Sigmoid colon (tissue), 7 donors: ENCODE results near the gene PEX10. TPM values are rescaled to one million over a fixed set of nuclear protein-coding genes. Genes with fewer than 3 reads are reported as not detected.

ENCODE experiments used
- DNase-seq: peaks from one replicate; pipeline ENCODE4 v3.0.0-alpha.2; 2019
- H3K27ac ChIP-seq, 4 donors: fragments of 200-600 bp; sonication (generic); one replicate each; pipeline ENCODE4 v1.5.1; 2016 to 2019; ENCODE audit warnings: mild to moderate bottlenecking in 1 of 4
- H3K27me3 ChIP-seq, 3 donors: fragments of 200-600 bp; sonication (generic); one replicate each; pipeline ENCODE4 v1.5.1; 2019; ENCODE audit warnings: mild to moderate bottlenecking in 1 of 3
- H3K36me3 ChIP-seq, 4 donors: fragments of 200-600 bp; sonication (generic); one replicate each; pipeline ENCODE4 v1.5.1; 2016 to 2019
- H3K4me1 ChIP-seq, 4 donors: fragments of 200-600 bp; sonication (generic); one replicate each; pipeline ENCODE4 v1.5.1; 2017 to 2019
- H3K4me3 ChIP-seq, 4 donors: fragments of 200-600 bp; sonication (generic); one replicate each; pipeline ENCODE4 v1.5.1; 2017 to 2019; ENCODE audit warnings: mild to moderate bottlenecking in 2 of 4, moderate library complexity in 1 of 4
- H3K9me3 ChIP-seq, 4 donors: fragments of 200-600 bp in 3 of 4; sonication (generic) in 3 of 4; one replicate each; pipeline versions ENCODE4 v1.5.1 to v1.6.1; 2013 to 2019
- CTCF ChIP-seq, 4 experiments: fragments of 450-650 bp in 3 of 4; fragments of 200-600 bp in 1 of 4; IDR thresholded peaks; one replicate each; pipeline ENCODE4 v1.5.1; 2016 to 2019; ENCODE audit warnings: antibody characterized with exemption in 4 of 4, mild to moderate bottlenecking in 3 of 4, moderate library complexity in 2 of 4
- EP300 ChIP-seq, 4 donors: sonication (generic); formaldehyde crosslinking; IDR thresholded peaks; one replicate each; pipeline ENCODE4 v1.6.1; 2017; ENCODE audit warnings: antibody characterized with exemption in 4 of 4
- POLR2A ChIP-seq, 2 donors: fragments of 450-650 bp; IDR thresholded peaks; one replicate each; pipeline ENCODE4 v1.6.1; 2016; ENCODE audit warnings: antibody characterized with exemption in 2 of 2, mild to moderate bottlenecking in 2 of 2, moderate library complexity in 2 of 2
- POLR2AphosphoS5 ChIP-seq, 4 donors: sonication (generic); formaldehyde crosslinking; IDR thresholded peaks; one replicate each; pipeline ENCODE4 v1.6.1; 2017; ENCODE audit warnings: antibody characterized with exemption in 4 of 4
- WGBS, 2 donors: extraction: QIAGEN DNeasy Blood & Tissue Kit; methylation state at CpG; one replicate each; pipeline ENCODE4 v1.1.7; 2013; 5-methylcytosine and 5-hydroxymethylcytosine counted together
- intact Hi-C: fragments of 100-400 bp; cut with DNase I; formaldehyde crosslinking; loops from one replicate; pipeline ENCODE4 v1.15.1; 2023
- polyA plus RNA-seq, 3 donors: library from polyadenylated mRNA; stranded (reverse); fragments of 200-250 nt; gene quantifications; one replicate each; pipeline ENCODE4 v1.2.3, GENCODE V29; 2013
- total RNA-seq, 4 donors: library from RNA; depleted of rRNA; stranded (reverse); fragments of >200 nt; gene quantifications; one replicate each; pipeline ENCODE4 v1.1.0, GENCODE V29; 2016
- donor health status: healthy with polysubstance abuse.
- donor health status: Bipolar disorder and iron deficiency.
- donor health status: healthy.

PEX10 gene
- total and polyA plus RNA-seq, 7 donors, result 9.9 to 21.9 (median 13.8) TPM

- peaks cover 0 to 6% (median 4%) of the 10 kb centered on the region in 4 donors for H3K9me3 ChIP-seq
- intact Hi-C loops, result no loop called here
- no peak overlapping the region for H3K27ac ChIP-seq
- no peak overlapping the region for H3K4me3 ChIP-seq
- 63 to 79% methylated on average over 16 of the region's 16 CpGs for WGBS, 2 donors
- peaks cover 5 to 88% (median 42%) of the 10 kb centered on the region in 3 donors for H3K27me3 ChIP-seq
- no peak for TF ChIP-seq EP300 (IDR thresholded peaks at IDR 0.05)
- TF ChIP-seq CTCF (IDR thresholded peaks at IDR 0.05), result no peak
- TF ChIP-seq POLR2A (IDR thresholded peaks at IDR 0.05), result no peak
- no peak for TF ChIP-seq POLR2AphosphoS5 (IDR thresholded peaks at IDR 0.05)
- no peaks in the 10 kb centered on the region for H3K36me3 ChIP-seq
- no peaks in the 10 kb centered on the region for H3K4me1 ChIP-seq
- no peak for DNase-seq
These were observed 20.1 kb upstream of the PEX10 start for GRCh38 chr1:2432441-2432844.

GRCh38 chr1:2431518-2431917 is 19.2 kb upstream of the PEX10 start:
- H3K4me3 ChIP-seq, result no peak overlapping the region
- no peaks in the 10 kb centered on the region for H3K4me1 ChIP-seq
- TF ChIP-seq POLR2A (IDR thresholded peaks at IDR 0.05) (no peak), EP300 (IDR thresholded peaks at IDR 0.05) (no peak), CTCF (IDR thresholded peaks at IDR 0.05) (no peak), POLR2AphosphoS5 (IDR thresholded peaks at IDR 0.05) (no peak)
- no peaks in the 10 kb centered on the region for H3K36me3 ChIP-seq
- H3K27me3 ChIP-seq, result peaks cover 5 to 88% (median 50%) of the 10 kb centered on the region in 3 donors
- H3K9me3 ChIP-seq, result peaks cover 0 to 6% (median 4%) of the 10 kb centered on the region in 4 donors
- WGBS, 2 donors, result 71 to 73% methylated on average over 10 of the region's 10 CpGs
- intact Hi-C loops, result no loop called here
- H3K27ac ChIP-seq, result no peak overlapping the region
- no peak for DNase-seq

DNA sequence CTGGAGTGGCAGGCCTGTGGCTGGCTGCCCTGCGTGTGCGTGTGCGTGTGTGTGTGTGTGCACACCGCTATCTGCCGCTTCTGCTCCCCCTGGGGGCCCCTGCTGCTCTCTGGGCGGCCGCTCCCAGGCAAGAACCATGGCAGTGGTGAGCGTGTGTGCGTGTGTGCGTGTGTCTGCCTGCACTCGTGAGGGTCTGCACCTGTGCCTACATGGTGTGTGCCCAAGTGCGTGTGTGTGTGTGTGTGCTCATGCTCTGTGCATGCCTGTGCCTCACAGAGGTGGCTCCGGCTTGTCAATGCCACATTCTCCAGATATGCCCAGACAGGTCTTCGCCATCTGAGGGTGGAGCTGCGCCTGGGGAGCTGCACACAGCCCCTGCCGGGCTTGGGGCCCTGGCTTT is 18.7 kb upstream of the PEX10 start:
- intact Hi-C loops, result no loop called here
- TF ChIP-seq EP300 (IDR thresholded peaks at IDR 0.05) (no peak), CTCF (IDR thresholded peaks at IDR 0.05) (no peak), POLR2A (IDR thresholded peaks at IDR 0.05) (no peak), POLR2AphosphoS5 (IDR thresholded peaks at IDR 0.05) (no peak)
- peaks cover 0 to 6% (median 4%) of the 10 kb centered on the region in 4 donors for H3K9me3 ChIP-seq

DNA sequence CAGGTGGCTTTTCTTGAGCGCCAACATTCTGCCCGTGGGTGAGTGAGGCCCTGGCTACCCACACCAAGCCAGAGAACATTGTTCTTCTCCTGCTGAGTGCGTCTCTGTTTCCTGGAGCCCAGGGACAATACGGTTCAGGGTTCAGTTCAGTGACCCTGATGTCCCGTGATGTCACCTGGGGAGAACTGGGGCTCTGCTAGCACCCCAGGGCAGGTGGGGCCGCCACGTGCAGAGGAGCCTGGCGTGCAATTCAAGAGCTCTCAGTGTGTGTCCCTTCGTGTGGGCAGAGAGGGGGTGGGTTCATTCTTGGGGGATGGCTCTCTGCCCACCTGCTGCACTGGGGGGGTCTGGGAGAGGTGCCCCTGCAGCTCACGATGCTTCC is 18.2 kb upstream of the PEX10 start:
- WGBS, 2 donors, result 84% methylated on average over 10 of the region's 10 CpGs

More for the DNA sequence above, 18.7 kb upstream of the PEX10 start:
- H3K36me3 ChIP-seq, result no peaks in the 10 kb centered on the region
- H3K27me3 ChIP-seq, result peaks cover 5 to 91% (median 50%) of the 10 kb centered on the region in 3 donors
- no peaks in the 10 kb centered on the region for H3K4me1 ChIP-seq
- DNase-seq, result no peak
- no peak overlapping the region for H3K27ac ChIP-seq
- H3K4me3 ChIP-seq, result no peak overlapping the region
- WGBS, 2 donors, result 51 to 76% methylated on average over 16 of the region's 16 CpGs

More for the DNA sequence above, 18.2 kb upstream of the PEX10 start:
- no peak for TF ChIP-seq POLR2AphosphoS5 (IDR thresholded peaks at IDR 0.05)
- no peak for TF ChIP-seq EP300 (IDR thresholded peaks at IDR 0.05)
- no peak for TF ChIP-seq POLR2A (IDR thresholded peaks at IDR 0.05)
- TF ChIP-seq CTCF (IDR thresholded peaks at IDR 0.05), result no peak
- H3K9me3 ChIP-seq, result peaks cover 0 to 6% (median 4%) of the 10 kb centered on the region in 4 donors
- H3K4me1 ChIP-seq, result no peaks in the 10 kb centered on the region
- intact Hi-C loops, result no loop called here
- peaks cover 5 to 95% (median 50%) of the 10 kb centered on the region in 3 donors for H3K27me3 ChIP-seq
- DNase-seq, result no peak
- no peaks in the 10 kb centered on the region for H3K36me3 ChIP-seq
- no peak overlapping the region for H3K27ac ChIP-seq
- H3K4me3 ChIP-seq, result no peak overlapping the region
